ENCODE data around the gene EIPR1. TPM values are rescaled to one million over a fixed set of nuclear protein-coding genes. Genes with fewer than 3 reads are reported as not detected.

Gene EIPR1
- polyA plus RNA-seq, 1 donor (not counting 4 experiments of a cell fraction or from before 2014, with no cell fraction given): 44.3 TPM

DNA sequence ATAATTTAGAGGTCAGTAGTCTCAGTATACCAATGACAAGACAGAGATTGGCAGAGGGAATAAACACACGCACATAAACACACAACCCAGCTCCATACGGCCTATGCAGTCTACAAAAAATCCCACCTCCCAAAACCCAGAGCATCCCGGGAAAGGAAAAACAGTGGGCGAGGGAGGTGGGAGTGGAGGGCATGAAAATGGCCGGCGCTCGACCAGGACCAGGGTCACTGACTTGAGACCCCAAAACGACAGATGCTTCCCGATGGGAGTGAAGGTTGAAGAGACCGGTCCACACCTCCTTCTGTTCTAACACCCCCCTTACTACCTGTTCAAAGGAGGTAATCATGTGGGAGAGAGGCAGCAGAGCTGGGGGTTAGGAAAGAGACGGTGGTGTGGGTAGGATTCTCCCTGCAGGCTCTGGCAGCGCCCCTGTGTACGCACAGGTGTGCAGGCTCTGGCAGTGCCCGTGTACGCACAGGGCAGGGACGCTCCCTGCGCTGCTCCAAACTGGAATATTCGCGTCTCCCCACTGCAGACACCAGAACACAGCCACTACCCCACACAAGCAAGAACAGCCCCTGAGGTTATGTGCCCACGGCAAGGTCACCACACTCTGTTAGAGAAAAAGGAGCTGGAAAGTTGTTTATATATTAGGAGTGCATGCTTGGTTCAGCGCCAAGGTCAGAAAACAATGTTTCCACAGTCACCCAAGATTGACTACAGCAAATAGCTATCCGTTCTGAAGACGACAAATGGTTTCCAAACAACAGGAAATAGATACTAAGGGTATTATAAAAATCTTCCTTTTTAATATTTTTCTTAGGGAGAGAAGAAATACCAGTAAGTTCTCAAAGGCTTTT is 67.9 kb downstream of the EIPR1 start:
- DNase-seq (ENCODE audit: low read depth, low spot score): no peak
- H3K27me3 ChIP-seq (ENCODE audit: control insufficient read depth, extremely low read depth, insufficient read depth, low read length): no peaks in the 10 kb centered on the region
- H3K36me3 ChIP-seq (ENCODE audit: control insufficient read depth in 2 of 2, extremely low read depth in 1 of 2, insufficient read depth in 2 of 2, low read length in 2 of 2): no peaks in the 10 kb centered on the region
- no peaks in the 10 kb centered on the region for H3K9me3 ChIP-seq (ENCODE audit: control insufficient read depth, low read depth, low read length)
- H3K4me1 ChIP-seq (ENCODE audit: control insufficient read depth, extremely low read depth, insufficient read depth, low read length): no peaks in the 10 kb centered on the region
- no peak overlapping the region for H3K27ac ChIP-seq (ENCODE audit: control insufficient read depth, insufficient read depth, low read length)
- peaks cover 3% of the 10 kb centered on the region for H3K79me2 ChIP-seq (ENCODE audit: control insufficient read depth, insufficient read depth, low read length)
- no peaks in the 10 kb centered on the region for H4K20me1 ChIP-seq (ENCODE audit: control insufficient read depth, extremely low read depth, insufficient read depth, low read length)
- H3K9ac ChIP-seq (ENCODE audit: control insufficient read depth, extremely low read depth, insufficient read depth, low read length): no peak overlapping the region
- no peak overlapping the region for H3K4me3 ChIP-seq (ENCODE audit: control insufficient read depth in 2 of 3, extremely low read depth in 1 of 3, insufficient read depth in 2 of 3, low read depth in 1 of 3, low read length in 3 of 3)
- FAIRE-seq: no peak
- H2AFZ ChIP-seq (ENCODE audit: control insufficient read depth, low read length): no peak overlapping the region
- no peaks in the 10 kb centered on the region for H3K9me1 ChIP-seq (ENCODE audit: control insufficient read depth, extremely low read depth, insufficient read depth, low read length)
- dilution Hi-C loops (cut with MboI; ENCODE audit: extremely low pct_ligation_motif_present, low sequenced_read_pairs): no loop called here
- TF ChIP-seq, protein P1, sequence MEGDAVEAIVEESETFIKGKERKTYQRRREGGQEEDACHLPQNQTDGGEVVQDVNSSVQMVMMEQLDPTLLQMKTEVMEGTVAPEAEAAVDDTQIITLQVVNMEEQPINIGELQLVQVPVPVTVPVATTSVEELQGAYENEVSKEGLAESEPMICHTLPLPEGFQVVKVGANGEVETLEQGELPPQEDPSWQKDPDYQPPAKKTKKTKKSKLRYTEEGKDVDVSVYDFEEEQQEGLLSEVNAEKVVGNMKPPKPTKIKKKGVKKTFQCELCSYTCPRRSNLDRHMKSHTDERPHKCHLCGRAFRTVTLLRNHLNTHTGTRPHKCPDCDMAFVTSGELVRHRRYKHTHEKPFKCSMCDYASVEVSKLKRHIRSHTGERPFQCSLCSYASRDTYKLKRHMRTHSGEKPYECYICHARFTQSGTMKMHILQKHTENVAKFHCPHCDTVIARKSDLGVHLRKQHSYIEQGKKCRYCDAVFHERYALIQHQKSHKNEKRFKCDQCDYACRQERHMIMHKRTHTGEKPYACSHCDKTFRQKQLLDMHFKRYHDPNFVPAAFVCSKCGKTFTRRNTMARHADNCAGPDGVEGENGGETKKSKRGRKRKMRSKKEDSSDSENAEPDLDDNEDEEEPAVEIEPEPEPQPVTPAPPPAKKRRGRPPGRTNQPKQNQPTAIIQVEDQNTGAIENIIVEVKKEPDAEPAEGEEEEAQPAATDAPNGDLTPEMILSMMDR (optimal IDR thresholded peaks at IDR 0.05 in 1 of 3, IDR thresholded peaks at IDR 0.05 in 1 of 3, conservative IDR thresholded peaks at IDR 0.05 in 1 of 3; ENCODE audit: extremely low read depth in 1 of 3, insufficient read depth in 2 of 3, low read length in 3 of 3): no peak
- no peak for TF ChIP-seq EZH2 (IDR thresholded peaks at IDR 0.05; ENCODE audit: low read length)
- H3K4me2 ChIP-seq (ENCODE audit: control insufficient read depth, extremely low read depth, insufficient read depth, low read depth, low read length): no peak overlapping the region

DNA sequence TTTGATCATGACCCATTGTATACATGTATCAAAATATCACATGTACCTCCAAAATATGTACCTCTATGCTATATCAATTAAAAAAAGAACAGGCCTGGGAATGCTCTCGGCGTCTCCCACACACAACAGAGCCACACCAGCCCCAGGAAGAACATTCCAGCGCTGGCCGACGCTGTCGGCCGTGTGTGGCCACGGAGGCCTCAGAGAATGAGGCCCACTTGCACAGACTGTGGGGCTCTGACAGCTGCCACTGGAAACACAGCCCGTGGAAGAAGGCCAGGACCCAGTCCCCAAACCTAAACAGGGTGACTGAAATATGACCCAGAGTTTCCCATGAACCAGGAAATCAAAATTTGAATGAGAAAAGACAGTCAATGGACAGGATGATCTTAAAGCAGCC is 69.7 kb downstream of the EIPR1 start:
- no peak overlapping the region for H3K9ac ChIP-seq (ENCODE audit: control insufficient read depth, extremely low read depth, insufficient read depth, low read length)
- TF ChIP-seq EZH2 (IDR thresholded peaks at IDR 0.05; ENCODE audit: low read length): no peak
- TF ChIP-seq, protein P1 (optimal IDR thresholded peaks at IDR 0.05 in 1 of 3, IDR thresholded peaks at IDR 0.05 in 1 of 3, conservative IDR thresholded peaks at IDR 0.05 in 1 of 3; ENCODE audit: extremely low read depth in 1 of 3, insufficient read depth in 2 of 3, low read length in 3 of 3): no peak
- no peaks in the 10 kb centered on the region for H3K9me1 ChIP-seq (ENCODE audit: control insufficient read depth, extremely low read depth, insufficient read depth, low read length)
- no peaks in the 10 kb centered on the region for H3K27me3 ChIP-seq (ENCODE audit: control insufficient read depth, extremely low read depth, insufficient read depth, low read length)
- peaks cover 3% of the 10 kb centered on the region for H3K79me2 ChIP-seq (ENCODE audit: control insufficient read depth, insufficient read depth, low read length)
- no peaks in the 10 kb centered on the region for H4K20me1 ChIP-seq (ENCODE audit: control insufficient read depth, extremely low read depth, insufficient read depth, low read length)
- dilution Hi-C loops (cut with MboI; ENCODE audit: extremely low pct_ligation_motif_present, low sequenced_read_pairs): no loop called here
- no peak for FAIRE-seq
- H3K36me3 ChIP-seq (ENCODE audit: control insufficient read depth in 2 of 2, extremely low read depth in 1 of 2, insufficient read depth in 2 of 2, low read length in 2 of 2): peaks cover 0 to 2% of the 10 kb centered on the region in 2 experiments
- H3K4me1 ChIP-seq (ENCODE audit: control insufficient read depth, extremely low read depth, insufficient read depth, low read length): peaks cover 2% of the 10 kb centered on the region
- H2AFZ ChIP-seq (ENCODE audit: control insufficient read depth, low read length): no peak overlapping the region
- DNase-seq (ENCODE audit: low read depth, low spot score): no peak
- no peak overlapping the region for H3K4me3 ChIP-seq (ENCODE audit: control insufficient read depth in 2 of 3, extremely low read depth in 1 of 3, insufficient read depth in 2 of 3, low read depth in 1 of 3, low read length in 3 of 3)
- H3K4me2 ChIP-seq (ENCODE audit: control insufficient read depth, extremely low read depth, insufficient read depth, low read depth, low read length): no peak overlapping the region
- H3K9me3 ChIP-seq (ENCODE audit: control insufficient read depth, low read depth, low read length): no peaks in the 10 kb centered on the region
- no peak overlapping the region for H3K27ac ChIP-seq (ENCODE audit: control insufficient read depth, insufficient read depth, low read length)
